HepG2 (cell line): ENCODE measurements around the gene SENP6. TPM values are rescaled to one million over a fixed set of nuclear protein-coding genes. Genes with fewer than 3 reads are reported as not detected.
A peak's percentile ranks its signal among the peaks of the same experiment; 100 is the strongest.

ENCODE experiments used
- ASH2L ChIP-seq: fragments of 300-600, 200-600 bp; sonication (generic); IDR thresholded peaks from 2 replicates; pipeline ENCODE4 v1.7.0; 2017; ENCODE audit warnings: low read depth, mild to moderate bottlenecking, moderate library complexity, mixed read lengths, low read length; ENCODE audit not compliant: insufficient read length
- BCL6 ChIP-seq: IDR thresholded peaks from 2 replicates; pipeline ENCODE4 v1.6.1; 2016; ENCODE audit warnings: missing genetic modification reagents, missing compliant biosample characterization
- BORCS8-MEF2B ChIP-seq: sonication (generic); formaldehyde crosslinking; IDR thresholded peaks from 2 replicates; pipeline ENCODE4 v1.8.0; 2022; ENCODE audit warnings: mild to moderate bottlenecking, missing genetic modification reagents
- CCDC6 ChIP-seq: sonication (generic); formaldehyde crosslinking; IDR thresholded peaks from 2 replicates; pipeline ENCODE4 v1.8.1; 2022; ENCODE audit warnings: mild to moderate bottlenecking, missing genetic modification reagents, moderate library complexity
- CTCF ChIP-seq: sonication (generic); formaldehyde crosslinking; IDR thresholded peaks from 2 replicates; pipeline ENCODE4 v1.5.0; 2020; ENCODE audit warnings: mild to moderate bottlenecking, missing genetic modification reagents, moderate library complexity
- GTF3A ChIP-seq: sonication (generic); formaldehyde crosslinking; conservative IDR thresholded peaks from 2 replicates; pipeline ENCODE4 v1.4.0; 2020; ENCODE audit warnings: mild to moderate bottlenecking, missing genetic modification reagents
- KLF9 ChIP-seq: IDR thresholded peaks from 2 replicates; pipeline ENCODE4 v1.6.1; 2016; ENCODE audit warnings: low read depth
- MXD4 ChIP-seq: IDR thresholded peaks from 2 replicates; pipeline ENCODE4 v1.6.1; 2016; ENCODE audit warnings: mild to moderate bottlenecking, missing biosample characterization, missing genetic modification reagents
- NPAS2 ChIP-seq: sonication (generic); formaldehyde crosslinking; IDR thresholded peaks from 2 replicates; pipeline ENCODE4 v1.8.0; 2022; ENCODE audit warnings: mild to moderate bottlenecking, missing genetic modification reagents, borderline replicate concordance
- PAF1 ChIP-seq: IDR thresholded peaks from 2 replicates; pipeline ENCODE4 v1.6.1; 2016; ENCODE audit warnings: missing genetic modification reagents, missing compliant biosample characterization
- TARDBP ChIP-seq: sonication (generic); formaldehyde crosslinking; IDR thresholded peaks from 2 replicates; pipeline ENCODE4 v1.8.0; 2022; ENCODE audit warnings: mild to moderate bottlenecking, missing genetic modification reagents
- TFDP1 ChIP-seq: IDR thresholded peaks from 2 replicates; pipeline ENCODE4 v1.6.1; 2016; ENCODE audit warnings: missing compliant biosample characterization, missing genetic modification reagents, borderline replicate concordance
- ZBTB44 ChIP-seq: sonication (generic); formaldehyde crosslinking; IDR thresholded peaks from 2 replicates; pipeline ENCODE4 v1.4.0; 2020; ENCODE audit warnings: missing genetic modification reagents
- ZNF30 ChIP-seq: sonication (generic); formaldehyde crosslinking; IDR thresholded peaks from 2 replicates; pipeline ENCODE4 v1.5.0; 2020; ENCODE audit warnings: mild to moderate bottlenecking, missing genetic modification reagents
- ZNF337 ChIP-seq: sonication (generic); formaldehyde crosslinking; IDR thresholded peaks from 2 replicates; pipeline ENCODE4 v1.5.1; 2020; ENCODE audit warnings: missing genetic modification reagents, low read depth, mild to moderate bottlenecking, borderline replicate concordance
- ZNF414 ChIP-seq: sonication (generic); formaldehyde crosslinking; IDR thresholded peaks from 2 replicates; pipeline ENCODE4 v1.5.0; 2020; ENCODE audit warnings: missing genetic modification reagents
- ZNF574 ChIP-seq: sonication (generic); formaldehyde crosslinking; IDR thresholded peaks from 2 replicates; pipeline ENCODE4 v1.4.0; 2020; ENCODE audit warnings: missing genetic modification reagents
- ZNF629 ChIP-seq: sonication (generic); formaldehyde crosslinking; conservative IDR thresholded peaks from 2 replicates; pipeline ENCODE4 v1.5.0; 2020; ENCODE audit warnings: missing genetic modification reagents
- ZNF891 ChIP-seq: sonication (generic); formaldehyde crosslinking; IDR thresholded peaks from 2 replicates; pipeline ENCODE4 v1.5.0; 2020; ENCODE audit warnings: mild to moderate bottlenecking, missing genetic modification reagents
- polyA plus RNA-seq, 8 experiments: library from polyadenylated mRNA; depleted of rRNA in 3 of 8; stranded (reverse) in 7 of 8; unstranded in 1 of 8; fragments of >200 nt; fragmentation: Illumina TruSeq in 4 of 8; extraction: Trizol in 4 of 8; gene quantifications; 2 replicates each; pipeline versions ENCODE4 v1.2.1 to v1.2.3, GENCODE V29; 2011 to 2016; ENCODE audit warnings: low read depth in 4 of 8, missing spikeins in 1 of 8, mixed read lengths in 1 of 8; ENCODE audit not compliant: insufficient read depth in 1 of 8
- total RNA-seq, 5 experiments: library from RNA; depleted of rRNA; stranded (reverse); fragments of >200 nt; fragmentation: Illumina TruSeq; extraction: Trizol; gene quantifications; 2 replicates each; pipeline ENCODE4 v1.2.3, GENCODE V29; 2016; ENCODE audit warnings: low read depth in 1 of 5

Gene SENP6
- total and polyA plus RNA-seq, 2 of the 13 experiments (the other 11 are each of a cell fraction or from before 2014, with no cell fraction given) = 21.9 to 50.1 TPM

GRCh38 chr6:75748743-75749538, 147.3 kb downstream of the SENP6 start, which contains the start of gene MYO6 (continued):
- TF ChIP-seq KLF9 (CRISPR knock-in tag) = no peak
- no peak for TF ChIP-seq NPAS2 (CRISPR knock-in tag)
- TF ChIP-seq PAF1 (CRISPR knock-in tag) = no peak
- TF ChIP-seq MXD4 (CRISPR knock-in tag) = no peak
- no peak for TF ChIP-seq TARDBP
- peak; percentile 67 for TF ChIP-seq ASH2L
- no peak for TF ChIP-seq ZNF629 (CRISPR knock-in tag)
- no peak for TF ChIP-seq GTF3A (CRISPR knock-in tag)
- TF ChIP-seq ZNF30 (CRISPR knock-in tag) = no peak
- peak; percentile 2; the same call in 1 of the 2 replicates for TF ChIP-seq TFDP1 (CRISPR knock-in tag)
- peak; percentile 34; the same call in 1 of the 2 replicates for TF ChIP-seq CCDC6 (CRISPR knock-in tag)
- TF ChIP-seq ZBTB44 (CRISPR knock-in tag) = no peak
- peak; percentile 59; the same call in 1 of the 2 replicates for TF ChIP-seq ZNF414 (CRISPR knock-in tag)
- TF ChIP-seq CTCF (CRISPR knock-in tag) = 0 out of 2 replicates have a peak, but pooled peaks have one; percentile 8
- 0 out of 2 replicates have a peak, but pooled peaks have one; percentile 42 for TF ChIP-seq BORCS8-MEF2B (CRISPR knock-in tag)
- TF ChIP-seq ZNF891 (CRISPR knock-in tag) = no peak
- no peak for TF ChIP-seq BCL6 (CRISPR knock-in tag)
- TF ChIP-seq ZNF337 (CRISPR knock-in tag) = no peak
- TF ChIP-seq ZNF574 (CRISPR knock-in tag) = peak; percentile 36; the same call in 1 of the 2 replicates
